Activated T-cell treated with anti-CD3 and anti-CD28 coated beads, Interleukin-2, amount 50 U/mL, for 72 hours (primary cell): Measurements from ENCODE around the gene PRKD2. TPM values are rescaled to one million over a fixed set of nuclear protein-coding genes. Genes with fewer than 3 reads are reported as not detected.

ENCODE experiments used
- ATAC-seq, 2 donors: fragments of 150-1000 bp; cut with Tn5 transposase; replicated peaks in 1 of 2; 2 replicates each; pipeline ENCODE4 v1.10.0; 2021; ENCODE audit warnings: moderate library complexity in 2 of 2, mild to moderate bottlenecking in 1 of 2
- DNase-seq, 2 donors: peaks; one replicate each; pipeline ENCODE4 v3.0.0; 2021 to 2022; ENCODE audit warnings: mixed read lengths in 1 of 2
- H3K27ac Mint-ChIP-seq: one replicate; pipeline ENCODE4 v1.8.0; 2022; ENCODE audit warnings: mild to moderate bottlenecking, moderate library complexity, mixed read lengths
- H3K27me3 Mint-ChIP-seq: one replicate; pipeline ENCODE4 v1.8.0; 2022; ENCODE audit warnings: low read depth, mixed read lengths
- H3K36me3 Mint-ChIP-seq, 2 donors: one replicate each; pipeline ENCODE4 v1.8.0; 2022; ENCODE audit warnings: mixed read lengths in 2 of 2, mild to moderate bottlenecking in 1 of 2; ENCODE audit not compliant: insufficient read depth in 2 of 2
- H3K4me1 Mint-ChIP-seq: one replicate; pipeline ENCODE4 v1.8.0; 2022; ENCODE audit warnings: low read depth, mixed read lengths
- H3K4me3 Mint-ChIP-seq, 2 donors: one replicate each; pipeline ENCODE4 v1.8.0; 2022; ENCODE audit warnings: mild to moderate bottlenecking in 2 of 2, mixed read lengths in 2 of 2, moderate library complexity in 2 of 2
- H3K9me3 Mint-ChIP-seq, 2 donors: one replicate each; pipeline ENCODE4 v1.8.0; 2022; ENCODE audit warnings: mixed read lengths in 2 of 2
- total RNA-seq, 2 donors: library from RNA; stranded (reverse); gene quantifications; one replicate each; pipeline ENCODE4 v1.2.3, GENCODE V29; 2022

Gene PRKD2
- total RNA-seq, 2 donors from 2014 or later: 82.0 to 92.9 TPM

DNA sequence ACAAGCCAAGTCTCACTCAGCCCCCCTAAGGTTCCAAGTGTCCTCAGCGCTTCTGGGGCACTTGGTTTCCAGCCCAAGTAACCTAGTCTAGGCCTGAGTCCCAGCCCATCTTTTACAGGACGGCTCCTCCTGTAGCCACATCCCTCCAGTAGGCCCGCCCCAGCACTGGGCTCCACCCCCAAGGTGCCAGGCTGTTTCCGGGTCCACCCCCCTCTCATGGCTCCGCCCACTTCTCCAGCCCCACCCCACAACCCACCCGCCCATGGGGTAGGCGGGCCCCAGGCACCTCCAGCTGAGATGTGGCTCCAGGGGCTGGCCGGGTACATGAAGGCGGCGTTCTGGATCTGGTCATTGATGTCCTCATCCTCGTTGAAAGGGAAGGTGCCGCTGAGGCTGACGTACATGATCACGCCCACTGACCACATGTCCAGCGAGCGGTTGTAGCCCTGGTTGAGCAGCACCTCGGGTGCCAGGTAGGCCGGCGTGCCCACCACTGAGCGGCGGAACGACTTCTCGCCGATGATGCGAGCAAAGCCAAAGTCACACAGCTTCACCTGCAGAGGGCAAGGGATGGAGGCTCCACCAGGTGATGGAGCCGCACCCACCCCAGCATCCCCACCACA lies 38.7 kb downstream of the PRKD2 start:
- peaks cover 11% of the 10 kb centered on the region for H3K4me1 Mint-ChIP-seq
- ATAC-seq: peak; percentile 83 to 87

DNA sequence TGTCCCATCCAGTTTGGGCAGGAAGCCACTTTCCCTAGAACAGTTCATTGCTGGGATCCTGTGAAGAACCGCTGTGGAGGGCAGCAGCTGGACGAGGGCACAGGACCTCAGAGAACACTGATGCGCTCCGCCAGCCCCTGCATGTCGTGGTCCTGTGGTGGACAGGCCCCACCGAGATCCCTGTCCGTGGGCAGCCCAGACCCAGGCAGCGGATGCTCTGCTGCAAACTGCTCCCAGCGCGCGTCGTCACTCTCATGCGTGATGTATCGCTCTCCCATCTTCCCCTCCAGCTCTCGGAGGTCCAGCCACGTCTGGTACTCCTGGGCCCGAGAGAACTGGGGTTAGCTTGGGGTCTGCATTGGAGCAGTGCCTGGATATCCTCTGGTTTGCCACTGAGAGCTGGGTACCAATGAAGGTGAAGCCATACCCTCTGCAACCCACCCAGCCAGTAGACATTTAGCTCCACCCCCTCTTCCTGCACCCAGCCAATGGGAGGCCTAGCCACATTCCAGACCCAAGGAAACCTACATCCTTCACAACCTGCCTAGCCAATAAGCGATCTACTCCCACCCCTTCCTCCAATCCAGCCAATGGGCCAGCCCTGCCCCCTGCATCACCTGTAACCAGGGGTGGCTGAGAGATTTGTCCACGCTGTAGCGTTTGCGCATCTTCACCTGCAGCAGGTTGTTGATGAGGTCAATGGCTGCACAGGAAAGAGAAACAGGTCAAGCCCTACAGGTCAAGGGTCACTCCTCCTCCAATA lies 42.3 kb downstream of the PRKD2 start:
- Mint-ChIP-seq H3K27me3 (no peaks in the 10 kb centered on the region), H3K9me3 (no peaks in the 10 kb centered on the region), H3K27ac (peak overlapping the region; percentile 2), H3K4me3 (no peak overlapping the region), H3K4me1 (peaks cover 11% of the 10 kb centered on the region), H3K36me3 (peaks cover 7 to 21% of the 10 kb centered on the region in 2 donors)
- ATAC-seq (no peak), DNase-seq (no peak)

More for the DNA sequence above, 38.7 kb downstream of the PRKD2 start:
- H3K27me3 Mint-ChIP-seq: no peaks in the 10 kb centered on the region
- peak; percentile 68 to 79 for DNase-seq
- no peak overlapping the region for H3K4me3 Mint-ChIP-seq
- peaks cover 5 to 25% of the 10 kb centered on the region in 2 donors for H3K36me3 Mint-ChIP-seq
- H3K9me3 Mint-ChIP-seq: no peaks in the 10 kb centered on the region
- H3K27ac Mint-ChIP-seq: peak overlapping the region; percentile 80

DNA sequence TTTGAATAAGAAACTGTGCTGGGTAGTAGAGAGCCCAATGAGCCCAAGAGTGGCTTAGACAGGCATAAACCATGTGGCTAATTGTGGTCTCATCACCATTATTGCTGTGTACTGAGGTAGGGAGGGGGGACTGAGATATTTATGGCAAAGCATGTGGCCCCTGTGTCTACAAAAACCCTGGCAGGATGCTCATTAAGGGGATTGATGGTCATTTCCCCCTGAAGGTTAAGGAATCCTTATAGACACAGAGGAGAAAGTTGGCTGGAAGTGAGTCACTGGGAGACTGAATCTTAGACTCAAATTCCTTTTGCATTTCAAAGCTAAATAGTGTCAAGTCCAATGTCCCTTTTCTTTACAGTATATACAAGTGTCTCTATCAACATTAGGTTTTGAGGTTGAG lies 46.1 kb downstream of the PRKD2 start:
- no peak overlapping the region for H3K4me3 Mint-ChIP-seq
- no peak for DNase-seq
- H3K27ac Mint-ChIP-seq: no peak overlapping the region
- H3K27me3 Mint-ChIP-seq: no peaks in the 10 kb centered on the region
- H3K36me3 Mint-ChIP-seq: peaks cover 7 to 12% of the 10 kb centered on the region in 2 donors
- H3K9me3 Mint-ChIP-seq: no peaks in the 10 kb centered on the region
- no peaks in the 10 kb centered on the region for H3K4me1 Mint-ChIP-seq
- no peak for ATAC-seq

DNA sequence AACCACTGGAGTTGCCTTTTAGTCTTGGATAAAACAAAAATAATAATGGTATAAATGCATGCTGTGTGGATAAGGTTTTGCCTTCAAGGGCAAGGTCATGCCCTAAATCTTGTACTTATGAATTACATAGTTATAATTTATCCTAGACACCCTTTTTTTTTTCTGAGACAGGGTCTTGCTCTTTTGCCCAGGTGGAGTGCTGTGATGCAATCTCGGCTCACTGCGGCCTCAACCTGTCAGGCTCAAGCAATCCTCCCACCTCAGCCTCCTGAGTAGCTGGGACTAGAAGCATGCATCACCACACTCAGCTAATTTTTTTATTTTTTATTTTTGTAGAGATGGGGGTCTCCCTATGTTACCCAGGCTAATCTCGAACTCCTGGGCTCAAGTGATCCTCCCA lies 48.3 kb downstream of the PRKD2 start:
- Mint-ChIP-seq H3K36me3 (peaks cover 2 to 3% of the 10 kb centered on the region in 2 donors), H3K4me3 (no peak overlapping the region), H3K4me1 (no peaks in the 10 kb centered on the region), H3K27me3 (peaks cover 2% of the 10 kb centered on the region), H3K9me3 (no peaks in the 10 kb centered on the region), H3K27ac (no peak overlapping the region)
- DNase-seq: no peak
- no peak for ATAC-seq

DNA sequence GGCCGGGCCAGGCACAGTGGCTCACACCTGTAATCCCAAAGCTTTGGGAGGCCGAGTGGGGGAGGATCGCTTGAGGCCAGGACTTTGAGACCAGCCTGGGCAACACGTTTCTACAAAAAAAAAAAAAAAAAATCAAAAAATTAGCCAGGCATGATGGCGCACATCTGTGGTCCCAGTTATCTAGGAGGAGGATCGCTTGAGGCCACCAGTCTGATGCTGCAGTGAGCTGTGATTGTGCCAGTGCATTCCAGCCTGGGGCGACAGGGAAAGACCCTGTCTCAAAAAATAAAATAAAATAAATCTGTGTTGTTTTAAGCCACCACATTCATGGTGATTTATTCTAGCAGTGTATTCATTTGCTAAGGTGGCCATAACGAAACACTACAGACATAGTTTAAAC lies 51.8 kb downstream of the PRKD2 start:
- Mint-ChIP-seq H3K4me3 (no peak overlapping the region), H3K4me1 (peaks cover 13% of the 10 kb centered on the region), H3K9me3 (no peaks in the 10 kb centered on the region), H3K36me3 (no peaks in the 10 kb centered on the region), H3K27ac (no peak overlapping the region), H3K27me3 (peaks cover 13% of the 10 kb centered on the region)
- ATAC-seq (no peak), DNase-seq (no peak)

DNA sequence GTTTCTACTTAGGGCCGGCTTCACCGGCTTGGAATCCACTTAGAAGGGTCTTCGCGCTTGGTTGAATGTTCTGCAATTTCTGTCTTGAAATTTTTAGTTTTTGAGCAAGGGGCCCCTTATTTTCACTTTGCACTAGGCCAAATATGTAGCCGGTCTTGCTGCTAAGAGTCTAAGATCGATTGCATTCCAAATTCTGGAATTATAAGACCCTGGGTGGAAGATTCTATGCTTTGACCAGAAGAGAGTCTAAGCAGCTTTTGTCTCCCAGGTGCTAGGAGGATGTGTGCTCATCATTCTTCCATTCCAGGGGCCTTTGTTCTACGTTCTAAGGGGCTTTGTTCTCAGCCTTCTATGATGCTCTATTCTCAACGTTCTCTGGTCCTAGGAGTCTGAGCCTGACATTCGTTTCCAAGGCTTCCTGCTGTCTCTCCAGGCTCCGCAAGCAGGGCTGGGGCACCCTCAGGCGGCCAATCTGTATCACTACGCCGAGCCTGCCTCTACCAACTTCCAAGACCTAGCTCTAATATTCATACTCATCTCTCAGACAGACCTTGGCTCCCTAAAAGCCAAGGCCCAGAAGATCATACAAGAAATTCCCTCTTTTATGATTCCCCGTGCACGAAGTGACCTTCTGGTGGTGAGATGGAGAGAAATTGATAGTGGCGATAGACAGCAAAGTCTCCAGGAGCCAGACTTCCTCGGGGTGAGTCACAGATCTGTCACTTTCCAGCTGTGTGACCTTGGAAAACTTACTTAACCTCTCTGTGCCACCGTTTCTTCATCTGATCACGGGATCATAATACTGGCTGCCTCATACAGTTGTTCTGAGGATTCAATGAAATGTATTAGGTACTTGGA lies 55.0 kb downstream of the PRKD2 start:
- Mint-ChIP-seq H3K4me3 (peak overlapping the region; percentile 84 to 85), H3K9me3 (no peaks in the 10 kb centered on the region), H3K4me1 (peaks cover 25% of the 10 kb centered on the region), H3K27ac (peak overlapping the region; percentile 1), H3K27me3 (peaks cover 31% of the 10 kb centered on the region), H3K36me3 (no peaks in the 10 kb centered on the region)
- peak; percentile 82 to 85 for DNase-seq
- peak; percentile 51 to 52 for ATAC-seq

DNA sequence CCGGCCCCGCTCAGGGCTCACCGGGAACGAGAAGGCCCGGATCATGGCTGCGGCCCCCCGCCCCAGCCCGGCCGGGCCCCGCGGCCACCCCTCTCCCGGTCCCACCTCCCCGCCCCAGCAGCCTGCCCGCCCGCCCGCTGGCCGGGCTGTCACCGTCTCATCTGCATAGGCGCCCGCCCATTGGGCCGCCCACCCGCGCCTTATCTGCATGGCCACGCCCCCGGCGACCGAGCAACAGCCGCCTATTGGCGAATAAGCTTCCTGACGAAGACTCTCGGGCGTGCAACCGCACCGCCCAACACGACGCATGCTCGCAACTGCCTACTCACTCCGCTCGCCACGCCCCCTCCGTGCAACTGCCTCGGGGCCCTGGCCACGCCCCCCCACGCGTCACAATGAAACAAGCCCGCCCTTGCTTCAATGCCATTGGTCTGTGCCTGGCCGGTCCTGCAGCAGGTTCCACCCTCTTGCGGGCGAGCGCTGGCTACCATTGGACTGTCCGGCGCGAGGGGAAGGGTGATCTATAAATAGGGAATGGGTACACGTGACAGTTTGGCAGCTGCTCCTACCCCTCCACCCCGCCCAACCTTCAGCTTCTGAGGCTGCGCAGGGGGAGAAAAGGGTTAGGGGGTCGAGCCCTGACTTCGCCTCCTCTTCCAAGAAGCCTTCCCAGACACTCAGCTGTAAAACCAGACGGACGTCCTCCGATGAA lies 55.7 kb downstream of the PRKD2 start, which contains the start of gene DACT3:
DACT3 (minus strand) TSS at position 163 of the 712 bp plus-strand sequence; CDS start at position 45, 118 bp downstream.
- Mint-ChIP-seq H3K4me3 (peak within 1 kb of the TSS; percentile 84 to 85), H3K4me1 (peaks cover 33% of the 10 kb centered on the region), H3K27ac (peak within 1 kb of the TSS; percentile 1), H3K36me3 (no peaks in the 10 kb centered on the region), H3K27me3 (peaks cover 34% of the 10 kb centered on the region), H3K9me3 (no peaks in the 10 kb centered on the region)
- DNase-seq (peak; percentile 100), ATAC-seq (peak; percentile 88 to 89)

DNA sequence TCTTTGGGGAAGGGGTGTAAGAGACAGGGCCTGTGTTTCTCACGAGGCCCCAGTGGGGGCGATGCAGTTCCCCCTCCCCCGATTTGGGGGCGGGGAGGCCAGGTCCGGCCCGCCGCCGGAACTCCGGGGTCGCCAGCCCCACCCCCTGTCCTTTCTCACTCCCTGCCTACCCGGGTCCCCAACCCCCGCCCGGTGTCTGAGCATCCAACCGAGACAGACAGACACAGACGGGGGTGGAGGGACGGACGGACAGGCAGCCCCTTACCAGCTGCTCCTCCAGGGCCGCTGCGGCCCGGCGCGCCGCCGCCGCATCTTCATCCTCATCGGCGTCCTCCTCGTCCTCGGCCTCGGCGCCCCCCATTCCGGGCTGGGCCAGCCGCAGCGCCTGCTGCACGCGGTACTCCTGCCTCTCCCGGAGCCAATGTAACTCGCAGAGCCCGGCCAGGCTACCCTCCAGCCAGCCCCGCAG lies 56.3 kb downstream of the PRKD2 start:
- ATAC-seq (peak in 1 of 2 donors; percentile 0), DNase-seq (no peak)
- Mint-ChIP-seq H3K4me3 (peak overlapping the region; percentile 84 to 85), H3K4me1 (peaks cover 33% of the 10 kb centered on the region), H3K27me3 (peaks cover 34% of the 10 kb centered on the region), H3K36me3 (no peaks in the 10 kb centered on the region), H3K27ac (no peak overlapping the region), H3K9me3 (no peaks in the 10 kb centered on the region)

DNA sequence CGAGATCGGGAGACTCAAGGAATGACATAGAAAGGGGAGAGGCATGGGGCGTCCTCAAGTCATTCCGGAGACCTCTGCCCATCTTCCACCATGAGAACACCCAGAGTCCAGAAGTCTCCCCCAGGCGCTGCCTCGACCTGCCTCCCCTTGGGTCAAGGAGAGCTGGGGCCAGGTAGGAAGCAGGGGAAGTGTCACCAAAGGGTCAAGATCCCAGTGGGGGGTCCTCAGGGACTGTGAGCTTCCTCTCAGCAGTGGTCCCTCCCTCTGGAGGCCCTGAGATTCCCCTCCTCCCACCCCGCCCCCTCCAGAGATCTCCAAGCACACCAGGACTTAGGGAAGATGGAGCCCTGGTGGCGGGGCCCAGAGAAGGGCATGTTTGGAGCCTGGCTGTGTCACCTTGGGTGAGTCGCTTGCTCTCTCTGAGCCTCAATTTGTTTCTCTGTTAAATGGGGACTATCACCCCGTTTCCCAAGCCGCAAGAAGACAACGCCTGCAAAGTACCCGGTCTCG lies 56.9 kb downstream of the PRKD2 start:
- H3K4me3 Mint-ChIP-seq: peak overlapping the region; percentile 65 to 84
- no peak for ATAC-seq
- H3K9me3 Mint-ChIP-seq: no peaks in the 10 kb centered on the region
- H3K27me3 Mint-ChIP-seq: peaks cover 38% of the 10 kb centered on the region
- DNase-seq: no peak
- H3K36me3 Mint-ChIP-seq: no peaks in the 10 kb centered on the region
- H3K27ac Mint-ChIP-seq: no peak overlapping the region
- peaks cover 33% of the 10 kb centered on the region for H3K4me1 Mint-ChIP-seq

DNA sequence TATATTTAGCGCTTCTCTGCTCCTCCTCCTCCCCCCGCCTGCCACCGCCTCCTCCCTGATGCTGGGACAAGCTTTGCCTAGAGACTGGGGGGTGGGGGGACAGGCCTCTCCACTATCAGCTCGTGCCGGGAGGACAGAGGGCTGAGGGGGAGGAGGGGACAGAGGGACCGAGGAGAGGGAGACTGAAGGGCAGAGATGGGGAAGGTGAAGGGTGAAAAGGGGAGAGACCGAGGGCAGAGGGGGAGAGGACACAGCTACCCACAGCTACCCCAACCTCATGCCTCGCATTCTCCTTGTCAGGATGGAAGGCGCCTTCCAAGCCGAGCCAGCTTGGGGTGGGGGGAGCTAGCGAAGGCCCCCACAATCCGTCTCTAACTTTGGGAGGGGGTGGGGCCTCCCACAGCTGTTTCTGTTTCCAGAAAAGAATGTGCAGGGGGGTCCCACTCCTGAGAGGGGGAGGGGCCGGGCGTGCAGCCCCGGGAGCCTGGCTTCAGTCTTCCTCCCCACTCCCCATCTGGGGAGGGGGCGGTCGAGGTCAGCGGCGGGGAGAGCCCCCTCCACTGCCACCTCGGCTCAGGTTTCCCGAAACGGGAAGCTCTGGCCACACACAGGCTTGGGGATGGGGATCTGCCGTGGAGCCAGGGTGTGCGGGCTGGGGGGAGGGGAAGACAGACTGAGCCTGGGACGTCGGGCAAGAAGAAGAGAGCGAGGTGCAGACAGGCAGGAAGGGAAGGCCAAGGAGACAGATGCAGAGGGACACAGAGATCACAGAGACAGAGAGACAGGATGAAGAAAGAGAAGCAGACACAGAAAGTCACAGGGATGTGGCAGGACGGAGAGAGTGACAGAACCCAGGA lies 57.5 kb downstream of the PRKD2 start:
- H3K9me3 Mint-ChIP-seq: no peaks in the 10 kb centered on the region
- H3K27me3 Mint-ChIP-seq: peaks cover 41% of the 10 kb centered on the region
- H3K36me3 Mint-ChIP-seq: no peaks in the 10 kb centered on the region
- H3K27ac Mint-ChIP-seq: no peak overlapping the region
- peak overlapping the region; percentile 65 to 84 for H3K4me3 Mint-ChIP-seq
- DNase-seq (no peak), ATAC-seq (no peak)
- H3K4me1 Mint-ChIP-seq: peaks cover 33% of the 10 kb centered on the region

DNA sequence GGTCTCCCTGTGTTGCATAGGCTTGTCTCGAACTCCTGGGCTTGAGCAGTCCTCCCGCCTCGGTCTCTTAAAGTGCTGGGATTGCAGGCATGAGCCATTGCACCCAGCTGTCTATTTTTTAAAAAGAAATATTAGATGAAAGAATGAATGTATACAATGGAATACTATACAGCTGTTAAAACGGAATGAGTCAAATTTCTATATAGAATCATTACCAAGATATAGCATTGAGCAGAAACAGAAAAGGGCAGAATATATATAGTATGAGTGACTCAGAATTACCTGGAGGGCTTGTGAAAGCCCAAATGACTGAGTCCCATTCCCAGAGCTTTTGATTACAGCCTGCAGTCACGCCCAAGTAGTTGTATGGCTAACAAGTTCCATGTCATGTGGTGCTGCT lies 60.4 kb downstream of the PRKD2 start:
- Mint-ChIP-seq H3K36me3 (no peaks in the 10 kb centered on the region), H3K27me3 (peaks cover 28% of the 10 kb centered on the region), H3K27ac (no peak overlapping the region), H3K4me3 (no peak overlapping the region), H3K4me1 (peaks cover 24% of the 10 kb centered on the region), H3K9me3 (no peaks in the 10 kb centered on the region)
- DNase-seq (no peak), ATAC-seq (no peak)
